Measurements from ENCODE around the gene ZNF530.
A peak's percentile ranks its signal among the peaks of the same experiment; 100 is the strongest.

The ZNF530 gene

DNA sequence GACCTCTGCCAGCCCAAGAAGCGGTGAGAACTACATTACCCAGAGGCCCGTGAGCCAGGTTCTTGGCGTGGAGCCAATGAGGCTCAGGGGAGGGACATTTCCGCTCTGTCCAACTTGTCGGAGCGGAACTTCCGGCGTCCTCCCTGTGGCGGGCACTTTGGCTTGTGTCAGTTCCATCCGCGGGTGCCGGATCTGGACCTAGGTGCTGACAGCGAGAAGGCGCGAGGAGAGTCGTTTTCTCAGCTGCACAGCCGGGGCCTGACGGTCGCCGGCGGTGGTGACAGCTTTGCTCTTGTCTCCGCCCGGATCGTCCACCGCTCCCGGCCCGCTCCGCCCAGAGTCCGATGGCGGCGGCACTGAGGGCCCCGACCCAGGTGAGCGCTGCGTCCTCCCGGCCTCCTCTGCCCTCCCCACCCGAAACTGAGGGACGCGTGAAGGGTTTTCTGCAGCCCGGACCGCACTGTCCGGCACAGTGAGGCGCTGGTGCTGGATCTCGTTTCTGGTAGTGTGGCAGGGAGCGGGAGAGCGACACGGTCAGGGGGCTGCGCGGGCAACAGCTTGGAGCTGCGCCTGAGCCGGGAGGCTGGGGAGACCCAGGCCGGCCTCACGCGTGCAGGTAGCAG is at the start of gene ZNF530:
Gene ZNF530, plus strand, starts transcription at position 125 of the 623 bp plus-strand sequence. CDS start 4,461 bp downstream, outside the sequence.
- H3K4me1 Mint-ChIP-seq: peaks cover 22% of the 10 kb centered on the region
- DNase-seq (ENCODE audit: low spot score in 2 of 2): peak; percentile 66 to 67
- H3K27me3 Mint-ChIP-seq: no peaks in the 10 kb centered on the region
- peak within 1 kb of the TSS; percentile 68 for H3K27ac Mint-ChIP-seq (ENCODE audit: low read depth)
- peaks cover 33% of the 10 kb centered on the region for H3K9me3 Mint-ChIP-seq
- H3K36me3 Mint-ChIP-seq (ENCODE audit: insufficient read depth): peaks cover 4% of the 10 kb centered on the region
- H3K4me3 Mint-ChIP-seq: peak within 1 kb of the TSS; percentile 81
- ATAC-seq (replicated peaks; ENCODE audit: extremely low read depth, poor library complexity, severe bottlenecking): peak; percentile 91

DNA sequence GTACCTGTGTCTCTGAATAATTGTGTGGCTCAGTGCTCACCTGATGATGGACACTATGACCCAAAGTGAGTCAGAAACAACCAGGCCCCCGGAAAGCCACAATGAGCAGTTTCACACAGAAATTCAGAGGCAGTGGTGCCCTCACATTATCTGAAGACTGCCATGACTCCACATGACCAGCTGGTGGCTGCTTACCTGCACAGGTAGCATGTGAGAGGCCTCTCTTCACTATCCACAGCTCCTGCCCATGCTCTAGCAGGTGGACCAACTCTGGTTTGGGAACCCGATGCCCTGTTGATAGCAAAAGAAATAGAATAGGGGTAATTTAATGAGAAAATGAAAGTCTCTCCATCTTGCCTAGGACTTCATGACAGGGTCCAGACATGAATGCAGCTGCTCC is 47.3 kb upstream of the ZNF530 start:
- no peak for ATAC-seq (replicated peaks; ENCODE audit: extremely low read depth, poor library complexity, severe bottlenecking)
- Mint-ChIP-seq H3K36me3 (ENCODE audit: insufficient read depth) (peaks cover 32% of the 10 kb centered on the region), H3K9me3 (peaks cover 21% of the 10 kb centered on the region)

DNA sequence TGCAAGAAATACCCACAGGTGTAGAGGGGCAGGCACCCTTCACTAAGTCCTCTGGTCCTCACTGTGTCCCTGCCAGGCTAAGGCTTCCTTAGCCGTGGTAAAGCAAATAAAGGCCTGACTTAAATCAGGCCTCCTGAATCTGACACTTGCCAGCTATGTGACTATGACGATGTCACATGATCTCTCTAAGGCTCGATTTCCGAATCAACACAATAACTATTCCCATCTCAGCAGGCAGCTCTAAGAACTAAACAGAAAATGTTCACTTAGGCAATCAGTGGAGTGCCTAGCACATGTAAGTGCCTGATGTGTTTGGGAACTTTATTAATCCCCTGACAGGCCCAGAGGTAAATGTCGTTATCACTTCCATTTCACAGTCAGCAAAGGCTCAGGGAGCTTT is 42.0 kb upstream of the ZNF530 start:
- H3K9me3 Mint-ChIP-seq: peaks cover 4% of the 10 kb centered on the region
- H3K27me3 Mint-ChIP-seq: peaks cover 9% of the 10 kb centered on the region
- no peak for ATAC-seq (replicated peaks; ENCODE audit: extremely low read depth, poor library complexity, severe bottlenecking)
- DNase-seq (ENCODE audit: low spot score in 2 of 2): no peak
- peak overlapping the region; percentile 94 for H3K27ac Mint-ChIP-seq (ENCODE audit: low read depth)
- H3K36me3 Mint-ChIP-seq (ENCODE audit: insufficient read depth): peaks cover 18% of the 10 kb centered on the region
- peak overlapping the region; percentile 95 for H3K4me3 Mint-ChIP-seq
- peaks cover 34% of the 10 kb centered on the region for H3K4me1 Mint-ChIP-seq

More for the DNA sequence above, 47.3 kb upstream of the ZNF530 start:
- no peaks in the 10 kb centered on the region for H3K27me3 Mint-ChIP-seq
- peaks cover 5% of the 10 kb centered on the region for H3K4me1 Mint-ChIP-seq
- no peak for DNase-seq (ENCODE audit: low spot score in 2 of 2)
- no peak overlapping the region for H3K27ac Mint-ChIP-seq (ENCODE audit: low read depth)
- no peak overlapping the region for H3K4me3 Mint-ChIP-seq

DNA sequence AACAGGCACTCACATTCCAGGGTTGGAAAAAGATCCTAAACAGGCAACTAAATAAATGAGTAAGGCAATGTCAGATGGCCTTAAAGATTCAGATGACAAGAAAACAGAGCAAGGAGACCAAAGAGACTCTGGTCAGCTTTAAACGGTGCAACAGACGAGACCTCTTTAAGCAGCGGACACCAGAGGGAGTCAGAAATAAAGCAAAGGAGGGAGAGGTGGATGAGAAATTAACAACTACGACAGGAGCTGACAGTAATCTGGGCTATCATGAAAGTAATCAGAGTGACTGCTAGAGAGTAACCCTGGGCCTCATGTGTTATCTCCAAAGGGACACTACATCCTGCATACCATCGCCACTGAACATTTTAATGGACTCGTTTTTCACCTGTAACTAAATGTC is 41.2 kb upstream of the ZNF530 start:
- H3K27ac Mint-ChIP-seq (ENCODE audit: low read depth): peak overlapping the region; percentile 94
- H3K4me3 Mint-ChIP-seq: peak overlapping the region; percentile 95
- H3K27me3 Mint-ChIP-seq: peaks cover 9% of the 10 kb centered on the region
- H3K9me3 Mint-ChIP-seq: peaks cover 8% of the 10 kb centered on the region
- DNase-seq (ENCODE audit: low spot score in 2 of 2) (no peak), ATAC-seq (replicated peaks; ENCODE audit: extremely low read depth, poor library complexity, severe bottlenecking) (no peak)
- peaks cover 34% of the 10 kb centered on the region for H3K4me1 Mint-ChIP-seq
- peaks cover 15% of the 10 kb centered on the region for H3K36me3 Mint-ChIP-seq (ENCODE audit: insufficient read depth)

DNA sequence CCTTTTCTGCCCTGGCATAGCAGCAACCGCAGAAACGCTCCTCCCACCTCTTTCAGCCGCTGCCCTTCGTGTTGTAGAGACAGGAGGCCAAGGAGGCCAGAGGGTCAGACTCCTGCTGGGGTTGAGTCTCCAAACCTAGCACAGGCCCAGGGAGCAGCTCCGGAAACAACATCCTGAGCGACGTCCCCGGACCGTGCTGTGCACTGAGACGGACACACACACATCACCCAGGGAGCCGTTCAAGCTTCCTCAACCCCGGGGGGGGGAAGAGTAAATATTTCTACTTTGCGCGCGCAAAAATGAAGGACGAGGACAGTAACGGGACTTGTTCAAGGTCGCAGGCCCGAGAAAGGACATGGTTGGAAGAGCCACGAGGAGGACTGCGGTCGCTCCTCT is 40.7 kb upstream of the ZNF530 start:
- ATAC-seq (replicated peaks; ENCODE audit: extremely low read depth, poor library complexity, severe bottlenecking) (peak; percentile 51), DNase-seq (ENCODE audit: low spot score in 2 of 2) (no peak)
- H3K27me3 Mint-ChIP-seq: peaks cover 9% of the 10 kb centered on the region
- H3K4me1 Mint-ChIP-seq: peaks cover 34% of the 10 kb centered on the region
- H3K27ac Mint-ChIP-seq (ENCODE audit: low read depth): peak overlapping the region; percentile 94
- H3K4me3 Mint-ChIP-seq: peak overlapping the region; percentile 95
- peaks cover 11% of the 10 kb centered on the region for H3K36me3 Mint-ChIP-seq (ENCODE audit: insufficient read depth)
- peaks cover 10% of the 10 kb centered on the region for H3K9me3 Mint-ChIP-seq

- peaks cover 10% of the 10 kb centered on the region for H3K9me3 Mint-ChIP-seq
These were observed 40.2 kb upstream of the ZNF530 start, which contains the start of gene ZNF550 for GRCh38 chr19:57559404-57560025. ZNF550 (minus strand) TSS chr19:57559863; CDS start chr19:57559682, 181 bp downstream.

GRCh38 chr19:57560049-57560491 is 39.6 kb upstream of the ZNF530 start:
- peaks cover 9% of the 10 kb centered on the region for H3K27me3 Mint-ChIP-seq
- peak overlapping the region; percentile 94 for H3K27ac Mint-ChIP-seq (ENCODE audit: low read depth)
- peaks cover 11% of the 10 kb centered on the region for H3K9me3 Mint-ChIP-seq
- H3K4me3 Mint-ChIP-seq: peak overlapping the region; percentile 95
- ATAC-seq (replicated peaks; ENCODE audit: extremely low read depth, poor library complexity, severe bottlenecking) (no peak), DNase-seq (ENCODE audit: low spot score in 2 of 2) (no peak)
- peaks cover 10% of the 10 kb centered on the region for H3K36me3 Mint-ChIP-seq (ENCODE audit: insufficient read depth)
- peaks cover 34% of the 10 kb centered on the region for H3K4me1 Mint-ChIP-seq

More at GRCh38 chr19:57559404-57560025, 40.2 kb upstream of the ZNF530 start, which contains the start of gene ZNF550:
- peak within 1 kb of the TSS; percentile 94 for H3K27ac Mint-ChIP-seq (ENCODE audit: low read depth)
- peak; percentile 99 for ATAC-seq (replicated peaks; ENCODE audit: extremely low read depth, poor library complexity, severe bottlenecking)
- H3K4me1 Mint-ChIP-seq: peaks cover 34% of the 10 kb centered on the region
- H3K27me3 Mint-ChIP-seq: peaks cover 9% of the 10 kb centered on the region
- DNase-seq (ENCODE audit: low spot score in 2 of 2): peak; percentile 68 to 76
- H3K36me3 Mint-ChIP-seq (ENCODE audit: insufficient read depth): peaks cover 10% of the 10 kb centered on the region
- H3K4me3 Mint-ChIP-seq: peak within 1 kb of the TSS; percentile 95

- Mint-ChIP-seq H3K36me3 (ENCODE audit: insufficient read depth) (peaks cover 5% of the 10 kb centered on the region), H3K9me3 (peaks cover 33% of the 10 kb centered on the region), H3K4me3 (no peak overlapping the region), H3K27me3 (peaks cover 9% of the 10 kb centered on the region), H3K4me1 (peaks cover 18% of the 10 kb centered on the region), H3K27ac (ENCODE audit: low read depth) (no peak overlapping the region)
- no peak for ATAC-seq (replicated peaks; ENCODE audit: extremely low read depth, poor library complexity, severe bottlenecking)
- no peak for DNase-seq (ENCODE audit: low spot score in 2 of 2)
These were observed 36.1 kb upstream of the ZNF530 start for GRCh38 chr19:57563547-57563946.

- no peak overlapping the region for H3K4me3 Mint-ChIP-seq
- H3K27ac Mint-ChIP-seq (ENCODE audit: low read depth): no peak overlapping the region
- no peaks in the 10 kb centered on the region for H3K36me3 Mint-ChIP-seq (ENCODE audit: insufficient read depth)
- DNase-seq (ENCODE audit: low spot score in 2 of 2): no peak
- H3K4me1 Mint-ChIP-seq: no peaks in the 10 kb centered on the region
- H3K9me3 Mint-ChIP-seq: peaks cover 40% of the 10 kb centered on the region
- no peak for ATAC-seq (replicated peaks; ENCODE audit: extremely low read depth, poor library complexity, severe bottlenecking)
- H3K27me3 Mint-ChIP-seq: peaks cover 9% of the 10 kb centered on the region
These were observed 33.1 kb upstream of the ZNF530 start for GRCh38 chr19:57566396-57567265.

DNA sequence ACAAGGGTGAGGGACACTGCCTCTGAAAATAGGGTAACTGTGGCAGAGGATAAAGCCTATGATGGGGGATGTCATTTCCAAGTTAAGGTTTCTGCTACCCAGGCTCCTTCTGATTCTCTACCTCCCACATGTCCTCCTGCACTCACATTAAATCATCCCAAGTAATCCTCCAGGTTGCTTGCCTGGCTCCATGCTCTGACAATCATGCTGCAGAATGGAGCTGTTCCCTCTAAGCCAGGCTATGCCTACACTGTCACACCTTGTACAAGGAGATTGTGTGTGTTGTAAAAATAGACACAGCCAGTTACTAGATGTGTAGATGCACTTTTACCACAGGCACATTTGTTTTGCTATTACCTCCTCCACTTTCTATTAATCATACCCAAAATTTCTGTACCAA is 29.0 kb upstream of the ZNF530 start:
- Mint-ChIP-seq H3K4me3 (no peak overlapping the region), H3K27ac (ENCODE audit: low read depth) (no peak overlapping the region), H3K36me3 (ENCODE audit: insufficient read depth) (peaks cover 22% of the 10 kb centered on the region), H3K4me1 (no peaks in the 10 kb centered on the region), H3K27me3 (no peaks in the 10 kb centered on the region), H3K9me3 (peaks cover 42% of the 10 kb centered on the region)
- no peak for DNase-seq (ENCODE audit: low spot score in 2 of 2)
- no peak for ATAC-seq (replicated peaks; ENCODE audit: extremely low read depth, poor library complexity, severe bottlenecking)

GRCh38 chr19:57572415-57572947 is 27.2 kb upstream of the ZNF530 start:
- peaks cover 14% of the 10 kb centered on the region for H3K4me1 Mint-ChIP-seq
- H3K36me3 Mint-ChIP-seq (ENCODE audit: insufficient read depth): peaks cover 27% of the 10 kb centered on the region
- no peaks in the 10 kb centered on the region for H3K27me3 Mint-ChIP-seq
- DNase-seq (ENCODE audit: low spot score in 2 of 2) (no peak), ATAC-seq (replicated peaks; ENCODE audit: extremely low read depth, poor library complexity, severe bottlenecking) (no peak)
- peaks cover 44% of the 10 kb centered on the region for H3K9me3 Mint-ChIP-seq
- H3K27ac Mint-ChIP-seq (ENCODE audit: low read depth): no peak overlapping the region
- H3K4me3 Mint-ChIP-seq: no peak overlapping the region

- no peak overlapping the region for H3K27ac Mint-ChIP-seq (ENCODE audit: low read depth)
- peak overlapping the region; percentile 80 for H3K4me3 Mint-ChIP-seq
- H3K4me1 Mint-ChIP-seq: peaks cover 25% of the 10 kb centered on the region
- no peak for ATAC-seq (replicated peaks; ENCODE audit: extremely low read depth, poor library complexity, severe bottlenecking)
- DNase-seq (ENCODE audit: low spot score in 2 of 2): no peak
- no peaks in the 10 kb centered on the region for H3K27me3 Mint-ChIP-seq
- H3K36me3 Mint-ChIP-seq (ENCODE audit: insufficient read depth): peaks cover 27% of the 10 kb centered on the region
- peaks cover 33% of the 10 kb centered on the region for H3K9me3 Mint-ChIP-seq
These were observed 23.0 kb upstream of the ZNF530 start for GRCh38 chr19:57576661-57577060.
